ENCODE results near the gene TUBA4B.

TUBA4B gene

GRCh38 chr2:219252900-219253752 lies at the start of gene TUBA4B:
TSS of gene TUBA4B (plus strand) at chr2:219253243. CDS start at chr2:219253408, 165 bp downstream.
- peaks cover 72% of the 10 kb centered on the region for H3K4me1 ChIP-seq
- H3K4me3 ChIP-seq: peak within 1 kb of the TSS; percentile 71
- H3K27me3 ChIP-seq: peaks cover 16% of the 10 kb centered on the region; the same call in 1 of the 2 replicates
- peaks cover 13% of the 10 kb centered on the region; the same call in 1 of the 2 replicates for H3K36me3 ChIP-seq
- 0 out of 2 replicates have a peak, but pooled peaks cover 5% of the 10 kb centered on the region for H4K20me1 ChIP-seq
- no peak for TF ChIP-seq Cebpa-rat (IDR thresholded peaks at IDR 0.05)
- peak within 1 kb of the TSS; percentile 67 for H3K27ac ChIP-seq
- H3K4me2 ChIP-seq: peak within 1 kb of the TSS; percentile 98
- H3K9me3 ChIP-seq: no peaks in the 10 kb centered on the region
- H3K9ac ChIP-seq: peak within 1 kb of the TSS; percentile 71

GRCh38 chr2:219204425-219205164 lies 48.4 kb upstream of the TUBA4B start:
- Histone ChIP-seq H3K27ac (no peak overlapping the region), H3K36me3 (peaks cover 17% of the 10 kb centered on the region), H3K9me3 (no peaks in the 10 kb centered on the region), H3K4me1 (peaks cover 32% of the 10 kb centered on the region), H3K9ac (no peak overlapping the region), H3K27me3 (no peaks in the 10 kb centered on the region), H3K4me3 (no peak overlapping the region), H4K20me1 (no peaks in the 10 kb centered on the region), H3K4me2 (no peak overlapping the region)
- no peak for TF ChIP-seq Cebpa-rat (IDR thresholded peaks at IDR 0.05)

- Histone ChIP-seq H3K4me3 (no peak overlapping the region), H3K9ac (no peak overlapping the region), H3K36me3 (peaks cover 23% of the 10 kb centered on the region), H3K4me2 (no peak overlapping the region), H3K27ac (no peak overlapping the region), H4K20me1 (no peaks in the 10 kb centered on the region), H3K4me1 (peaks cover 37% of the 10 kb centered on the region), H3K27me3 (no peaks in the 10 kb centered on the region), H3K9me3 (no peaks in the 10 kb centered on the region)
- TF ChIP-seq Cebpa-rat (IDR thresholded peaks at IDR 0.05): no peak
Observed at GRCh38 chr2:219205165-219205538, 47.9 kb upstream of the TUBA4B start.

DNA sequence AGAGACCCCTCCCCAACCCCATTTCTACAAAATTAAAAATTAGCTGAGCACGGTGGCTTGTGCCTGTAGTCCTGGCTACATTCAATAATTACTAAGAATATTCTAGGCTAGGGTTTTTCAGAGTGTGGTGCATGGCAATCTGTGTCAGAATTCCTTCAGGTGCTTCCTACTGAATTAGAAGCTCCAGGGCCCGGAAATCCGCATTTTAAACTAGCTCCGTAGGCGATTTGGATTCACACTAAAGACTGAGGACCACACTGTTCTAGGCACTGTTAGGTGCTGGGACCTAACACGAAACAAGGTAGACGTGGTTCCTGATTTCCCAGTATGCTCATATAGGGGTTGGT lies 47.1 kb upstream of the TUBA4B start:
- H3K27ac ChIP-seq: peak overlapping the region; percentile 81
- no peaks in the 10 kb centered on the region for H3K27me3 ChIP-seq
- TF ChIP-seq Cebpa-rat (IDR thresholded peaks at IDR 0.05): no peak
- peaks cover 31% of the 10 kb centered on the region for H3K36me3 ChIP-seq
- H3K9me3 ChIP-seq: no peaks in the 10 kb centered on the region
- no peaks in the 10 kb centered on the region for H4K20me1 ChIP-seq
- H3K4me3 ChIP-seq: peak overlapping the region; percentile 66
- peaks cover 40% of the 10 kb centered on the region for H3K4me1 ChIP-seq
- H3K9ac ChIP-seq: peak overlapping the region; percentile 78
- peak overlapping the region; percentile 81 for H3K4me2 ChIP-seq

GRCh38 chr2:219206328-219207133 lies 46.5 kb upstream of the TUBA4B start, which contains the start of gene ZFAND2B:
TSS of gene ZFAND2B (plus strand) at chr2:219206782. CDS start at chr2:219206988, 206 bp downstream.
- Histone ChIP-seq H3K27me3 (no peaks in the 10 kb centered on the region), H4K20me1 (no peaks in the 10 kb centered on the region), H3K4me3 (peak within 1 kb of the TSS; percentile 66), H3K9me3 (no peaks in the 10 kb centered on the region), H3K9ac (peak within 1 kb of the TSS; percentile 78), H3K27ac (peak within 1 kb of the TSS; percentile 81), H3K4me2 (peak within 1 kb of the TSS; percentile 95), H3K36me3 (peaks cover 34% of the 10 kb centered on the region), H3K4me1 (peaks cover 40% of the 10 kb centered on the region)
- TF ChIP-seq Cebpa-rat (IDR thresholded peaks at IDR 0.05): no peak

GRCh38 chr2:219207134-219207883 lies 45.7 kb upstream of the TUBA4B start:
- Histone ChIP-seq H3K4me3 (peak overlapping the region; percentile 66), H3K27me3 (no peaks in the 10 kb centered on the region), H4K20me1 (no peaks in the 10 kb centered on the region), H3K27ac (peak overlapping the region; percentile 58), H3K36me3 (peaks cover 38% of the 10 kb centered on the region), H3K4me2 (peak overlapping the region; percentile 95), H3K9me3 (no peaks in the 10 kb centered on the region), H3K9ac (peak overlapping the region; percentile 78), H3K4me1 (peaks cover 40% of the 10 kb centered on the region)
- no peak for TF ChIP-seq Cebpa-rat (IDR thresholded peaks at IDR 0.05)

GRCh38 chr2:219207884-219208740 lies 44.9 kb upstream of the TUBA4B start:
- H3K9ac ChIP-seq: peak overlapping the region; percentile 78; the same call in 1 of the 2 replicates
- peak overlapping the region; percentile 95 for H3K4me2 ChIP-seq
- H3K27ac ChIP-seq: no peak overlapping the region

More at GRCh38 chr2:219207884-219208740, 44.9 kb upstream of the TUBA4B start:
- H3K36me3 ChIP-seq: peaks cover 46% of the 10 kb centered on the region
- peaks cover 40% of the 10 kb centered on the region for H3K4me1 ChIP-seq
- no peaks in the 10 kb centered on the region for H4K20me1 ChIP-seq
- H3K27me3 ChIP-seq: no peaks in the 10 kb centered on the region
- H3K4me3 ChIP-seq: no peak overlapping the region
- no peaks in the 10 kb centered on the region for H3K9me3 ChIP-seq
- TF ChIP-seq Cebpa-rat (IDR thresholded peaks at IDR 0.05): no peak

Measured in BLaER1 (cell line).